CD8-positive, alpha-beta memory T cell (primary cell): ENCODE measurements around the gene SLC30A4. TPM values are rescaled to one million over a fixed set of nuclear protein-coding genes. Genes with fewer than 3 reads are reported as not detected.

Experiments
- CTCF ChIA-PET: fragments of 350-600 bp; sonication (Branson Sonifier 250); formaldehyde crosslinking; loops from one replicate; lab custom pipeline; 2021; ENCODE audit warnings: antibody characterized with exemption; lab: Charles Lee
- POLR2A ChIA-PET: fragments of 350-600 bp; sonication (Branson Sonifier 250); formaldehyde crosslinking; loops from one replicate; lab custom pipeline; 2021; ENCODE audit warnings: antibody characterized with exemption; lab: Charles Lee
- DNase-seq, 5 donors: peaks; one replicate each; pipeline versions ENCODE4 v3.0.0 to v3.0.0-alpha.2; 2020 to 2022; ENCODE audit warnings: mixed read lengths in 1 of 5
- H3K27ac ChIP-seq: one replicate; pipeline ENCODE4 v1.7.0; 2013; ENCODE audit warnings: low read depth, mild to moderate bottlenecking, low read length, moderate library complexity
- H3K27me3 ChIP-seq: 2 replicates; pipeline ENCODE4 v1.7.0; 2013; ENCODE audit warnings: low read length, mild to moderate bottlenecking; ENCODE audit not compliant: insufficient read depth, poor library complexity, severe bottlenecking
- H3K36me3 ChIP-seq: 2 replicates; pipeline ENCODE4 v1.7.0; 2013; ENCODE audit warnings: mild to moderate bottlenecking, low read length, moderate library complexity; ENCODE audit not compliant: insufficient read depth
- H3K4me1 ChIP-seq: 2 replicates; pipeline ENCODE4 v1.7.0; 2013; ENCODE audit warnings: mild to moderate bottlenecking, low read length, moderate library complexity; ENCODE audit not compliant: insufficient read depth
- H3K4me3 ChIP-seq: 2 replicates; pipeline ENCODE4 v1.7.0; 2013; ENCODE audit warnings: mild to moderate bottlenecking, low read length
- H3K9me3 ChIP-seq: 2 replicates; pipeline ENCODE4 v1.7.0; 2013; ENCODE audit warnings: mild to moderate bottlenecking, low read length
- H3K27ac Mint-ChIP-seq, 8 donors: one replicate each; pipeline ENCODE4 v1.8.0; 2020 to 2021; ENCODE audit warnings: mixed read lengths in 8 of 8, mild to moderate bottlenecking in 6 of 8, inconsistent platforms in 3 of 8, moderate library complexity in 3 of 8
- H3K27me3 Mint-ChIP-seq, 2 donors: one replicate each; pipeline ENCODE4 v1.8.0; 2020 to 2021; ENCODE audit warnings: mixed read lengths in 2 of 2, mild to moderate bottlenecking in 1 of 2, moderate library complexity in 1 of 2
- H3K36me3 Mint-ChIP-seq, 3 donors: one replicate each; pipeline ENCODE4 v1.8.0; 2020 to 2021; ENCODE audit warnings: mixed read lengths in 3 of 3, inconsistent platforms in 1 of 3, mild to moderate bottlenecking in 1 of 3
- H3K4me1 Mint-ChIP-seq, 3 donors: one replicate each; pipeline ENCODE4 v1.8.0; 2020 to 2021; ENCODE audit warnings: mixed read lengths in 3 of 3, inconsistent platforms in 1 of 3, mild to moderate bottlenecking in 1 of 3
- H3K4me3 Mint-ChIP-seq, 7 donors: one replicate each; pipeline ENCODE4 v1.8.0; 2020 to 2021; ENCODE audit warnings: mixed read lengths in 7 of 7, mild to moderate bottlenecking in 6 of 7, moderate library complexity in 4 of 7, inconsistent platforms in 2 of 7
- H3K9me3 Mint-ChIP-seq, 5 donors: one replicate each; pipeline ENCODE4 v1.8.0; 2020 to 2022; ENCODE audit warnings: mixed read lengths in 5 of 5, mild to moderate bottlenecking in 3 of 5, moderate library complexity in 2 of 5, inconsistent platforms in 1 of 5
- polyA plus RNA-seq: library from polyadenylated mRNA; unstranded; fragments of 300-500 nt; fragmentation: Illumina TruSeq; gene quantifications from one replicate; pipeline ENCODE4 v1.2.3, GENCODE V29; 2021
- total RNA-seq, 2 experiments: library from RNA; stranded (reverse); gene quantifications; one replicate each; pipeline ENCODE4 v1.2.3, GENCODE V29; 2021

The SLC30A4 gene
- total and polyA plus RNA-seq, 3 experiments from 2014 or later: 3.1 to 3.3 (median 3.1) TPM

GRCh38 chr15:45457220-45457619, 65.3 kb downstream of the SLC30A4 start:
- no peaks in the 10 kb centered on the region for H3K36me3 ChIP-seq
- peak overlapping the region; percentile 79 to 93 (median 87) for H3K4me3 Mint-ChIP-seq
- no peak overlapping the region for H3K27ac ChIP-seq
- peaks cover 0 to 1% (median 0%) of the 10 kb centered on the region in 3 donors for H3K36me3 Mint-ChIP-seq
- peak overlapping the region; percentile 78 to 94 (median 92) for H3K27ac Mint-ChIP-seq
- H3K4me3 ChIP-seq: no peak overlapping the region
- H3K9me3 ChIP-seq: no peaks in the 10 kb centered on the region
- peaks cover 43 to 55% (median 53%) of the 10 kb centered on the region in 3 donors for H3K4me1 Mint-ChIP-seq
- CTCF ChIA-PET: interaction anchor here (0.7 to 4.9 kb wide), 22 partner anchors 10 to 294 kb away, joined by 3 to 72 read pairs (median 7); partner anchors contain the start of gene BLOC1S6
- peak in 3 of 5 donors; percentile 8 to 52 (median 24) for DNase-seq
- POLR2A ChIA-PET: interaction anchor here (0.6 kb wide), 1 partner anchor 17 kb away, joined by 3 read pairs; no protein-coding TSS in a partner anchor
- H3K4me1 ChIP-seq: peaks cover 40% of the 10 kb centered on the region
- H3K27me3 ChIP-seq: no peaks in the 10 kb centered on the region
- peaks cover 0 to 1% of the 10 kb centered on the region in 2 donors for H3K27me3 Mint-ChIP-seq
- H3K9me3 Mint-ChIP-seq: peaks cover 0 to 3% (median 0%) of the 10 kb centered on the region in 5 donors

DNA sequence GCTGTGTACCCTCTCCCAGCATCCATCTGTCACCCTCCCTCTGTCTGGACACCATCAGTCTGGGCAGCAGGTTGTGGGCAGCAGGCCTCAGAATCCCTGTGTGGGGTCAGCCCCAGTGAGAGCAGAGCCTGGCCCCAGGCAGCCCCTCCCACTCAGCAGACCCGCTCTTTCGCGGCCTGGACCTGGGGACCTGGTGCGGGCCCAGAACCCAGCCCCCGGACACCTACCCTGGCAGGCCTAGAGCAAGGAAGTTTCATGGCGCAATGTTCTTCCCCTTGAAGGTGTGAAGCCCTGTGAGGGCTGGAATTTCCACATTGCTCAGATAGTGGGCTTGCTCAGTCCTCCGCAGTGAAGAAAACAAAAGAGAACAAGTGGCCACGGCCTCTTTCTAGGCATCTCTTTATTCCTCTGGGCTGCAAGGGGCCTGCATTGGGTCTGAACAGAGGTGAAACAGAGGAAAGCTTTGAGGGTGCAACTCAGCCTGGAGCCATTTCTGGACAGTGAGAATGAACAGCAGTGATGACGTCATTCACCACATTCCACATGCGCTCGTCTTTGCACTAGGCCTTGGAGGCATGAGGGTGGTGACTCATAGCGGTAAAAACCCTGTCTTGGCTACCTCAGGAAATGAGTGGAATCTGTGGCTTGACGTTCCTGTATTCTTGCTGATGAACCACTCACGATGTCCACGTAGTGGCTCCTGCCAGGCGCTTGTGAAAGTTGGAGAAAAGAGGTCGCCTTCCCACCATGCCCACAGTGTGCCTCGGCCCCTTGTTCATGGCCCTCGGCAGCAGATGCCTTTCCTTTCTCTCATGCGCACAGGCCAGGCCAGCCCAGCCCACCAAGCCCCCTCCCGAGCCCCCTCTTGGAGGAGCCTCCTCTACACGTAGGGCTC, 66.1 kb downstream of the SLC30A4 start:
- POLR2A ChIA-PET: interaction anchor here (0.6 kb wide), 1 partner anchor 16 kb away, joined by 3 read pairs; no protein-coding TSS in a partner anchor
- no peaks in the 10 kb centered on the region for H3K27me3 ChIP-seq
- peak overlapping the region; percentile 47 to 79 (median 66) for H3K4me3 Mint-ChIP-seq
- peaks cover 40% of the 10 kb centered on the region for H3K4me1 ChIP-seq
- H3K4me1 Mint-ChIP-seq: peaks cover 43 to 55% (median 53%) of the 10 kb centered on the region in 3 donors
- no peaks in the 10 kb centered on the region for H3K9me3 ChIP-seq
- CTCF ChIA-PET: interaction anchor here (0.6 to 4.9 kb wide), 22 partner anchors 11 to 293 kb away, joined by 3 to 72 read pairs (median 8); partner anchors contain the start of gene BLOC1S6
- H3K9me3 Mint-ChIP-seq: peaks cover 0 to under 1% (median 0%) of the 10 kb centered on the region in 5 donors
- H3K27me3 Mint-ChIP-seq: peaks cover 0 to 1% of the 10 kb centered on the region in 2 donors
- peaks cover 0 to 1% (median 0%) of the 10 kb centered on the region in 3 donors for H3K36me3 Mint-ChIP-seq
- H3K36me3 ChIP-seq: no peaks in the 10 kb centered on the region
- DNase-seq: peak in 4 of 5 donors; percentile 57 to 88 (median 71)
- no peak overlapping the region for H3K27ac ChIP-seq
- no peak overlapping the region for H3K4me3 ChIP-seq
- peak overlapping the region; percentile 78 to 94 (median 92) for H3K27ac Mint-ChIP-seq

GRCh38 chr15:45454814-45455213, 67.7 kb downstream of the SLC30A4 start:
- H3K27me3 ChIP-seq: no peaks in the 10 kb centered on the region
- POLR2A ChIA-PET: interaction anchor here (0.6 kb wide), 1 partner anchor 90 kb away, joined by 3 read pairs; no protein-coding TSS in a partner anchor
- H3K27ac ChIP-seq: no peak overlapping the region
- H3K9me3 ChIP-seq: no peaks in the 10 kb centered on the region
- Mint-ChIP-seq H3K27ac (peak overlapping the region; percentile 77 to 96 (median 95)), H3K4me3 (peak overlapping the region; percentile 60 to 88 (median 72)), H3K27me3 (peaks cover 0 to 1% of the 10 kb centered on the region in 2 donors), H3K9me3 (no peaks in the 10 kb centered on the region), H3K36me3 (peaks cover 0 to 1% (median 0%) of the 10 kb centered on the region in 3 donors), H3K4me1 (peaks cover 43 to 55% (median 53%) of the 10 kb centered on the region in 3 donors)
- H3K36me3 ChIP-seq: no peaks in the 10 kb centered on the region
- peak overlapping the region; percentile 40 for H3K4me3 ChIP-seq
- peaks cover 40% of the 10 kb centered on the region for H3K4me1 ChIP-seq
- CTCF ChIA-PET: interaction anchor here (1.1 to 3.6 kb wide), 4 partner anchors 18 to 159 kb away, joined by 3 to 25 read pairs (median 6); no protein-coding TSS in a partner anchor
- peak; percentile 51 to 80 (median 73) for DNase-seq

GRCh38 chr15:45451265-45451664, 71.3 kb downstream of the SLC30A4 start:
- Mint-ChIP-seq H3K4me3 (no peak overlapping the region), H3K27ac (no peak overlapping the region), H3K4me1 (peaks cover 18 to 26% (median 22%) of the 10 kb centered on the region in 3 donors), H3K36me3 (no peaks in the 10 kb centered on the region), H3K9me3 (no peaks in the 10 kb centered on the region), H3K27me3 (peaks cover 0 to 1% of the 10 kb centered on the region in 2 donors)
- Histone ChIP-seq H3K9me3 (no peaks in the 10 kb centered on the region), H3K27ac (no peak overlapping the region), H3K4me3 (no peak overlapping the region), H3K4me1 (peaks cover 20% of the 10 kb centered on the region), H3K36me3 (no peaks in the 10 kb centered on the region), H3K27me3 (no peaks in the 10 kb centered on the region)
- CTCF ChIA-PET: interaction anchor here (2.5 kb wide), 1 partner anchor 20 kb away, joined by 9 read pairs; no protein-coding TSS in a partner anchor
- DNase-seq: no peak
- POLR2A ChIA-PET: no interaction called here

DNA sequence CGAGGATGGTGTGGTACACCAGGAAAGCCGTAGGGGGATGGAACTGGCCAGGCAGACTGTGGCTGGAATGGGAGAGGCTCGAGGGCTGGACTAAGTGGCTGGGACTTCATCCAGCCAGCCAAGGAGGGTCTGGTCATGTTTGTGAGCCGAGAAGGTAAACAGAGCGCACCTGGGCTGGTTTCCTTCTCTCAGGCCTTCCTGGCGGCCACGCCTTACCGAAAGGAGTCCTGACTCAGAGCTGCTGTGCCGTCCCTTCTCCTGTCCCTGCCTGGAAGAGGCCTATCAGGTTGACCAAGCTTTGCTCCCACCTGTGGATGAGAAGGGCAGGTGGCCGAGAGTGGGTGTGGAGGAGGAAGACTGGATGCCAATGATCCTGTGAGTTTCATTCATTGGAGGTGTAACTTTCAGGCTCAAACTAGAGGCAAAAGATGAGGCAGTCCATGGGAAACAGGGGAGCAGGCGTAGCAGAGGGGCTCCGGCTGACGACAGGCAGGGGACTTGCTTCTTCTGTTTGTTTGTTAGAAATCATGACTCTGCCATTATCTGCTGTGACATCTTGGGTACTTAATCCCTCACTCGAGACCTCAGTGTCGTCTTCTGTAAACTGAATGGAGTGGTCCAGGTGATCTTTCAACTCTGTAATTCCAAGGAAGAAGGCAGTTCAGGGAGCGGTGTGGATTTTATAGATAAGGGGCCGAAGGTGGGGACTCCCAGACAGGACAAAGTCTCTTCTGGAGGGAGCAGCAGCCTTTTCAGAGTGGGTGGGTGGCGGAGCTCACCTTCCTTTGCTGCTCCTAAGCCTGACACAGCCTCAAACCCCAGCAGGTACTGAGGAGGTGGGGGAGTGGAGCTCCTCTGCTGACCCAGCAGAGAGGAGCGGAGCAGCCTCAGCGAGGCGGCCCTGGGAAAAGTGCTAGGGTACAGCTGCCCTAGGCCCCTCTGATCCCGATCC, 72.4 kb downstream of the SLC30A4 start:
- peak overlapping the region in 1 of 8 donors; percentile 57 for H3K27ac Mint-ChIP-seq
- POLR2A ChIA-PET: no interaction called here
- no peaks in the 10 kb centered on the region for H3K36me3 Mint-ChIP-seq
- Histone ChIP-seq H3K27ac (no peak overlapping the region), H3K9me3 (no peaks in the 10 kb centered on the region), H3K36me3 (no peaks in the 10 kb centered on the region), H3K4me3 (no peak overlapping the region), H3K4me1 (peaks cover 12% of the 10 kb centered on the region), H3K27me3 (no peaks in the 10 kb centered on the region)
- peaks cover 0 to 1% of the 10 kb centered on the region in 2 donors for H3K27me3 Mint-ChIP-seq
- peak overlapping the region in 1 of 7 donors; percentile 45 for H3K4me3 Mint-ChIP-seq
- DNase-seq: no peak
- H3K9me3 Mint-ChIP-seq: no peaks in the 10 kb centered on the region
- CTCF ChIA-PET: interaction anchor here (0.9 to 2.5 kb wide), 2 partner anchors 11 to 19 kb away, joined by 3 to 9 read pairs; no protein-coding TSS in a partner anchor
- H3K4me1 Mint-ChIP-seq: peaks cover 15 to 17% (median 16%) of the 10 kb centered on the region in 3 donors

GRCh38 chr15:45449395-45449794, 73.2 kb downstream of the SLC30A4 start:
- Mint-ChIP-seq H3K4me1 (peaks cover 8 to 9% (median 8%) of the 10 kb centered on the region in 3 donors), H3K27me3 (peaks cover 0 to 1% of the 10 kb centered on the region in 2 donors), H3K27ac (peak overlapping the region in 1 of 8 donors; percentile 30), H3K36me3 (no peaks in the 10 kb centered on the region), H3K9me3 (no peaks in the 10 kb centered on the region), H3K4me3 (no peak overlapping the region)
- ChIA-PET CTCF (interaction anchor here (0.9 kb wide), 1 partner anchor 11 kb away, joined by 3 read pairs; no protein-coding TSS in a partner anchor), POLR2A (no interaction called here)
- Histone ChIP-seq H3K27ac (no peak overlapping the region), H3K27me3 (no peaks in the 10 kb centered on the region), H3K36me3 (no peaks in the 10 kb centered on the region), H3K9me3 (no peaks in the 10 kb centered on the region), H3K4me3 (no peak overlapping the region), H3K4me1 (peaks cover 4% of the 10 kb centered on the region)
- DNase-seq: no peak
